ENCODE results near the gene MCM5. TPM values are rescaled to one million over a fixed set of nuclear protein-coding genes. Genes with fewer than 3 reads are reported as not detected.

The MCM5 gene
- total and polyA plus RNA-seq, 2 donors from 2014 or later = 10.2 to 26.4 TPM

- Histone ChIP-seq H3K4me3 (ENCODE audit: low read length in 3 of 3) (no peak overlapping the region), H3K36me3 (ENCODE audit: control insufficient read depth in 2 of 3, insufficient read depth in 3 of 3, low read length in 3 of 3) (no peaks in the 10 kb centered on the region), H3K4me1 (ENCODE audit: control insufficient read depth in 2 of 3, insufficient read depth in 2 of 3, low read depth in 1 of 3, low read length in 3 of 3) (no peaks in the 10 kb centered on the region), H3K27me3 (ENCODE audit: control insufficient read depth, insufficient read depth, low read length) (no peaks in the 10 kb centered on the region), H3K9me3 (ENCODE audit: control insufficient read depth in 2 of 3, insufficient read depth in 1 of 3, low read length in 3 of 3) (no peaks in the 10 kb centered on the region), H3K9ac (ENCODE audit: low read length in 3 of 3) (no peak overlapping the region), H3K27ac (ENCODE audit: low read depth in 2 of 2, low read length in 2 of 2) (no peak overlapping the region)
- FAIRE-seq = no peak
- DNase-seq = no peak
- intact Hi-C loops (cut with DNase I) = no loop called here
- no peak for TF ChIP-seq CTCF (IDR thresholded peaks at IDR 0.05; ENCODE audit: borderline replicate concordance, extremely low read depth, insufficient read depth)
Measured at GRCh38 chr22:35445933-35446332, 46.0 kb downstream of the MCM5 start.

GRCh38 chr22:35446365-35446764 is 46.4 kb downstream of the MCM5 start:
- DNase-seq (no peak), FAIRE-seq (no peak)
- H3K9ac ChIP-seq (ENCODE audit: low read length in 3 of 3) = no peak overlapping the region
- H3K27ac ChIP-seq (ENCODE audit: low read depth in 2 of 2, low read length in 2 of 2) = no peak overlapping the region
- H3K36me3 ChIP-seq (ENCODE audit: control insufficient read depth in 2 of 3, insufficient read depth in 3 of 3, low read length in 3 of 3) = no peaks in the 10 kb centered on the region
- no peak overlapping the region for H3K4me3 ChIP-seq (ENCODE audit: low read length in 3 of 3)
- no peaks in the 10 kb centered on the region for H3K9me3 ChIP-seq (ENCODE audit: control insufficient read depth in 2 of 3, insufficient read depth in 1 of 3, low read length in 3 of 3)
- TF ChIP-seq CTCF (IDR thresholded peaks at IDR 0.05; ENCODE audit: borderline replicate concordance, extremely low read depth, insufficient read depth) = no peak
- no peaks in the 10 kb centered on the region for H3K27me3 ChIP-seq (ENCODE audit: control insufficient read depth, insufficient read depth, low read length)
- H3K4me1 ChIP-seq (ENCODE audit: control insufficient read depth in 2 of 3, insufficient read depth in 2 of 3, low read depth in 1 of 3, low read length in 3 of 3) = no peaks in the 10 kb centered on the region
- intact Hi-C loops (cut with DNase I) = no loop called here

GRCh38 chr22:35448523-35448922 is 48.6 kb downstream of the MCM5 start:
- intact Hi-C loops (cut with DNase I) = no loop called here
- FAIRE-seq = no peak
- H3K9ac ChIP-seq (ENCODE audit: low read length in 3 of 3) = no peak overlapping the region
- H3K9me3 ChIP-seq (ENCODE audit: control insufficient read depth in 2 of 3, insufficient read depth in 1 of 3, low read length in 3 of 3) = no peaks in the 10 kb centered on the region
- DNase-seq = no peak
- H3K27ac ChIP-seq (ENCODE audit: low read depth in 2 of 2, low read length in 2 of 2) = no peak overlapping the region
- H3K27me3 ChIP-seq (ENCODE audit: control insufficient read depth, insufficient read depth, low read length) = no peaks in the 10 kb centered on the region
- no peak for TF ChIP-seq CTCF (IDR thresholded peaks at IDR 0.05; ENCODE audit: borderline replicate concordance, extremely low read depth, insufficient read depth)
- H3K36me3 ChIP-seq (ENCODE audit: control insufficient read depth in 2 of 3, insufficient read depth in 3 of 3, low read length in 3 of 3) = no peaks in the 10 kb centered on the region
- H3K4me3 ChIP-seq (ENCODE audit: low read length in 3 of 3) = no peak overlapping the region
- H3K4me1 ChIP-seq (ENCODE audit: control insufficient read depth in 2 of 3, insufficient read depth in 2 of 3, low read depth in 1 of 3, low read length in 3 of 3) = no peaks in the 10 kb centered on the region

Measured in kidney (tissue), 14 donors.